HK-2 (cell line): ENCODE data around the gene FOXRED2.
A peak's percentile ranks its signal among the peaks of the same experiment; 100 is the strongest.

Experiments used
- DNase-seq: peaks from one replicate; pipeline ENCODE4 v3.0.0-alpha.2; 2018; ENCODE audit not compliant: unreplicated experiment

The FOXRED2 gene

GRCh38 chr22:36514766-36515165 lies 7.9 kb upstream of the FOXRED2 start:
- no peak for DNase-seq

- no peak for DNase-seq
Observed at GRCh38 chr22:36512991-36513390, 6.2 kb upstream of the FOXRED2 start.

- no peak for DNase-seq
Observed at GRCh38 chr22:36512333-36512732, 5.5 kb upstream of the FOXRED2 start.

GRCh38 chr22:36510966-36511881 lies 4.4 kb upstream of the FOXRED2 start:
- DNase-seq, result no peak

- DNase-seq, result no peak
Observed at GRCh38 chr22:36510384-36510783, 3.5 kb upstream of the FOXRED2 start.

- no peak for DNase-seq
Observed at GRCh38 chr22:36507518-36508010, 724 bp upstream of the FOXRED2 start.

- no peak for DNase-seq
Observed at GRCh38 chr22:36505998-36506635, 723 bp downstream of the FOXRED2 start.

- DNase-seq, result no peak
Observed at GRCh38 chr22:36497910-36498665, 8.8 kb downstream of the FOXRED2 start.

GRCh38 chr22:36493690-36494110 lies 13.1 kb downstream of the FOXRED2 start:
- no peak for DNase-seq

- no peak for DNase-seq
Observed at GRCh38 chr22:36492109-36492508, 14.7 kb downstream of the FOXRED2 start.

GRCh38 chr22:36491155-36491554 lies 15.7 kb downstream of the FOXRED2 start:
- no peak for DNase-seq

- DNase-seq, result no peak
Observed at GRCh38 chr22:36486619-36487384, 20.0 kb downstream of the FOXRED2 start.

- peak; percentile 95 for DNase-seq
Observed at GRCh38 chr22:36481393-36482168, 25.3 kb downstream of the FOXRED2 start, which contains the start of gene TXN2. TXN2 (minus strand) TSS chr22:36481640; CDS start chr22:36480837, 803 bp downstream.

GRCh38 chr22:36480941-36481392 lies 25.9 kb downstream of the FOXRED2 start:
- DNase-seq, result no peak

- DNase-seq, result no peak
Observed at GRCh38 chr22:36478966-36479365, 27.9 kb downstream of the FOXRED2 start.

- DNase-seq, result no peak
Observed at GRCh38 chr22:36475341-36475740, 31.5 kb downstream of the FOXRED2 start.

GRCh38 chr22:36472689-36473088 lies 34.2 kb downstream of the FOXRED2 start:
- no peak for DNase-seq

- no peak for DNase-seq
Observed at GRCh38 chr22:36471341-36471821, 35.5 kb downstream of the FOXRED2 start.

GRCh38 chr22:36470994-36471331 lies 35.9 kb downstream of the FOXRED2 start:
- DNase-seq, result no peak
